Measurements from ENCODE around the gene VWC2L.

DNA sequence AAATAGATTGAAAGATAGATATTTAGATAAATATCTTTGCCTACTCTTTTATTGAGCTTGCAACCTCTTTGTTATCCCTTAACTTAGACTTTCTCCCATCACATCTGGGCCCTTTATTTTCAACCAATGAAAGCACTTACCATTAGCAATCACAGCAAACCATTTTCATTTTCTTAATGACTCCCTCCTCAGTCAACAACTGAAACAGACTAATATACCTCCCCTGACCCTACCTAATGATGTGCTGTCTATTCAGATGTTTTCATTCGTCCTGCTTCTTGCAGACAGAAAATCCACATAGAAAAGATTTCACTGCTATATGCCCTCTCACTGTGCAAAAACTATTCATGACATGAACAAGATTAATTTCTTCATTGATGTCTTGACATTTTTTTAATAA is 154.4 kb downstream of the VWC2L start:
- TF ChIP-seq, protein P1, sequence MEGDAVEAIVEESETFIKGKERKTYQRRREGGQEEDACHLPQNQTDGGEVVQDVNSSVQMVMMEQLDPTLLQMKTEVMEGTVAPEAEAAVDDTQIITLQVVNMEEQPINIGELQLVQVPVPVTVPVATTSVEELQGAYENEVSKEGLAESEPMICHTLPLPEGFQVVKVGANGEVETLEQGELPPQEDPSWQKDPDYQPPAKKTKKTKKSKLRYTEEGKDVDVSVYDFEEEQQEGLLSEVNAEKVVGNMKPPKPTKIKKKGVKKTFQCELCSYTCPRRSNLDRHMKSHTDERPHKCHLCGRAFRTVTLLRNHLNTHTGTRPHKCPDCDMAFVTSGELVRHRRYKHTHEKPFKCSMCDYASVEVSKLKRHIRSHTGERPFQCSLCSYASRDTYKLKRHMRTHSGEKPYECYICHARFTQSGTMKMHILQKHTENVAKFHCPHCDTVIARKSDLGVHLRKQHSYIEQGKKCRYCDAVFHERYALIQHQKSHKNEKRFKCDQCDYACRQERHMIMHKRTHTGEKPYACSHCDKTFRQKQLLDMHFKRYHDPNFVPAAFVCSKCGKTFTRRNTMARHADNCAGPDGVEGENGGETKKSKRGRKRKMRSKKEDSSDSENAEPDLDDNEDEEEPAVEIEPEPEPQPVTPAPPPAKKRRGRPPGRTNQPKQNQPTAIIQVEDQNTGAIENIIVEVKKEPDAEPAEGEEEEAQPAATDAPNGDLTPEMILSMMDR (conservative IDR thresholded peaks at IDR 0.05; ENCODE audit: low read depth, low read length): no peak
- TF ChIP-seq POLR2A (IDR thresholded peaks at IDR 0.05; ENCODE audit: low read depth, low read length) (no peak), MAZ (IDR thresholded peaks at IDR 0.05; ENCODE audit: borderline replicate concordance, low read depth, low read length) (no peak), MAFK (IDR thresholded peaks at IDR 0.05; ENCODE audit: low read depth, low read length) (no peak), CHD1 (IDR thresholded peaks at IDR 0.05; ENCODE audit: low read depth, low read length) (no peak), SMC3 (IDR thresholded peaks at IDR 0.05; ENCODE audit: low read depth, low read length) (no peak), MXI1 (IDR thresholded peaks at IDR 0.05; ENCODE audit: borderline replicate concordance, low read depth, low read length) (no peak), RCOR1 (IDR thresholded peaks at IDR 0.05; ENCODE audit: insufficient replicate concordance, low read length) (no peak), FOS (IDR thresholded peaks at IDR 0.05; ENCODE audit: low read depth, low read length) (no peak), NFE2L2 (IDR thresholded peaks at IDR 0.05; ENCODE audit: low read depth, low read length) (no peak), RAD21 (IDR thresholded peaks at IDR 0.05; ENCODE audit: low read length) (no peak)
- TF ChIP-seq, protein P2, sequence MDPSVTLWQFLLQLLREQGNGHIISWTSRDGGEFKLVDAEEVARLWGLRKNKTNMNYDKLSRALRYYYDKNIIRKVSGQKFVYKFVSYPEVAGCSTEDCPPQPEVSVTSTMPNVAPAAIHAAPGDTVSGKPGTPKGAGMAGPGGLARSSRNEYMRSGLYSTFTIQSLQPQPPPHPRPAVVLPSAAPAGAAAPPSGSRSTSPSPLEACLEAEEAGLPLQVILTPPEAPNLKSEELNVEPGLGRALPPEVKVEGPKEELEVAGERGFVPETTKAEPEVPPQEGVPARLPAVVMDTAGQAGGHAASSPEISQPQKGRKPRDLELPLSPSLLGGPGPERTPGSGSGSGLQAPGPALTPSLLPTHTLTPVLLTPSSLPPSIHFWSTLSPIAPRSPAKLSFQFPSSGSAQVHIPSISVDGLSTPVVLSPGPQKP (IDR thresholded peaks at IDR 0.05; ENCODE audit: borderline replicate concordance, low read depth, low read length): no peak
- TF ChIP-seq, protein P3, sequence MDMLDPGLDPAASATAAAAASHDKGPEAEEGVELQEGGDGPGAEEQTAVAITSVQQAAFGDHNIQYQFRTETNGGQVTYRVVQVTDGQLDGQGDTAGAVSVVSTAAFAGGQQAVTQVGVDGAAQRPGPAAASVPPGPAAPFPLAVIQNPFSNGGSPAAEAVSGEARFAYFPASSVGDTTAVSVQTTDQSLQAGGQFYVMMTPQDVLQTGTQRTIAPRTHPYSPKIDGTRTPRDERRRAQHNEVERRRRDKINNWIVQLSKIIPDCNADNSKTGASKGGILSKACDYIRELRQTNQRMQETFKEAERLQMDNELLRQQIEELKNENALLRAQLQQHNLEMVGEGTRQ (IDR thresholded peaks at IDR 0.05; ENCODE audit: low read depth, low read length): no peak

All from IMR-90 (cell line).